GM21360 (cell line): Measurements from ENCODE around the gene HIVEP3.

ENCODE experiments used
- ATAC-seq: cut with Tn5 transposase; IDR thresholded peaks from one replicate; pipeline ENCODE4 v1.9.1; 2021; ENCODE audit warnings: mild to moderate bottlenecking, moderate library complexity; ENCODE audit not compliant: unreplicated experiment

HIVEP3 gene

DNA sequence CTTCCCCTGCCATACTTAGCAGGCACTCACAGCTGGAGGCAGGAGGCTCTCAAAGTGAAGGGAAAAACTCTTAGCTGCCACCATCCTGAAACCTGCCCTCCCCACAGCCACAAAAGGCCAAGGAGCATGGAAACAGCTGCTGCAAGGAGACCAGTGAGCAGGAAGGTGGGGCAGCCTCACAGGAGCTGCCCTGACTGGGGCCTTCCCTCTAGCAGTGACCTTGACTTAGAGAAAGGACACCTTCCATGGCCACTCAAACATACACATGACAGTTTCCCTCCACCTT lies 126.3 kb downstream of the HIVEP3 start:
- no peak for ATAC-seq

DNA sequence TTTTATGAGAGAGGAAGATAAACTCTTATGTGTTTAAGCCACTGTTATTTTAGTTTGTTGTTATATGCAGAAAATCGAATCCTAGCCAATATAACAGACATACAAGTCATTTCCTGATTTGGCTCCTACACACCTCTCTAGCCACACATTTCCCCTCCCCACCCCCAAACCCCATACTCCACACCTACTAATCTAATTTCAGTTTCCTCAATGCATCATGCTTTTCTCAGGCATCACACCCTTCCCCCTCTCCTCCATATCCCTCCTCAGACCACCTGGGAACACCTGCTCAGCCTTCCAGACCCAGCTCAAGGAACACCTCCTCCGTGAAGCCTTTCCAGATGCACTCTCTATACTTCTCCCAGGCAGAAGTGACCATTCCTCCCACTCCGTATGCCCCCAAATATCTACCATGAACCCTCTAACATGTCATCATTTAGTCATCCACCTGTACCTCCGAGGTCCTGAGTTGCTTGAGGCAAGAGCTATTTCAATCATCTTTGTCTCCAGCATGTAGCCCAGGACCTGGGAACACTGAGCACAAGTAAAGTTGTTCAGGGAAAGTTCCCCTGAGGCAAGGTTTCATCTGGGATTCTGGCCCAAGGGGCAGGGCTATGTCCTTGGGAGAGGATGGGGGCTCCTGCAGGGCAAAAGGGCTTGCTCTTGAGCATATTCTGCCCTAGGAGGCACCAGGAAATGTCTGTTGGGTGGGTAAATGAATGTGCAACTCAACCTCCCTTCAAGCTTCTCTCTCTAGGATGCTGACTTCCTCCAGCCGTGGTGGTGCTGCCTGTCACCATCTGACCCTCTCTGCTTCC lies 126.8 kb downstream of the HIVEP3 start:
- ATAC-seq: no peak

DNA sequence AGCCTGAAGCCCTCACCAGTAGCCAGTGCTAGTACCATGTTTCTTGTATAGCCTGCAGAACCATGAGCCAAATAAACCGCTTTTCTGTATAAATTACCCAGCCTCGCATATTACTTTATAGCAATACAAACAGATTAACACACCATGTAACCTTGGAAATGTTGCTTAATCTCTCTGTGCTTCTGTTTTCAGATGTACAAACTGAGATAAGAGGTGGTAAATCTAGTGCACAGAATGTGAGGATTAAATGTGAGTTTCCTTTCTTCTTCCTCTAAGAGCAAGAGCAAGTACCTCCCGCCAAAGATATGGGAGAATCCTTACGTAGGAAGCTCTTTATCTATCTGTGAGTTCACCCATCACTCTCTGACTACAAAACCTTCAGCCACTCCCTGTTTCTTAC lies 128.4 kb downstream of the HIVEP3 start:
- no peak for ATAC-seq

DNA sequence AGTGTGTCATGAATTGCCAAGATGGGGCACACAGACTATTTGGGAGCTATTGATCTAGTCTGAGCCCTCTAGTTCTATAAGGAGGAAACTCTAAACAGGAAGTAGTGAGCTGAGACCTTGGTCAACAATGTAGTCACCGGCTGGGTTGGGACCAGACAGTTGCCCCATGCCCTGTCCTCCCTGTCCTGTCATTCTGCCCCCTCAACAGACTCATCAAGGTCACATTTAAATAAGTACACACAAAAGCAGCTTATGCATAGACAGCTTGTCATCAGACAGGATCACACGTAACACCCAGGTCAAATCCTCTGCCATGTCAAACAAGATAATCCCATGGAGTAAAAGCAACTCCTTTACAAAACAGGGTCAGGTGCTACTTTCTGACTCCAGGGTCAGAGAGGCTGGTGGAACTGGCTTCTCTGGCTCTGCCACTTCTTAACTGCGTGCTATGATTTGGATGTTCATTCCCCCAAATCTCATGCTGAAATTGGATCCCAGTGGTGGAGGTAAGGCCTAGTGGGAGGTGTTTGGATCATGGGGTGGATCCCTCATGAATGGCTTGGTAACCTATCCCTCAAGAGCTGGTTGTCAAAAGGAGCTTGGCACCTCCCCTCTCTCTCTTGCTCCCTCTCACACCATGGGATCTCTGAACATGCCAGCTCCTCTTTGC lies 128.9 kb downstream of the HIVEP3 start:
- ATAC-seq: no peak

DNA sequence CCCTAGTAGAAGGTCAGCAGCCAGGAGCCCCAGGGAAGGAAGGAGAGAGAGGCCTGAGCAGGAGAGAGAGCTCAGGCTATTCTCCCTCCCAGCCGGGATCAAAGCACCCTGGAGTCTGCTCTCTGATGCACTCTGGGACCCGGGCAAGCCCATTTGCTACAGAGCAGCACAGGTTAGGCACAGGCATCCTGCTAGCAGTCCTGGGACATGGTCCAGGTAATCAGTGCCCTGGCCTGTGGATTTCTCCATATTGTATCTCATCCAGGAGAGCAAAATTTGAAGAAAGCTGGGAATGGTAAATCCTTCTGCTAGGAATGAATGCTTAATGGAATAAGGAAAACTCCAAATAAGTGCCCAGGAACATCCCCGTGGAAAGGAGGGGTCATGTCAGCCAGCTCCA lies 130.3 kb downstream of the HIVEP3 start:
- ATAC-seq: no peak

DNA sequence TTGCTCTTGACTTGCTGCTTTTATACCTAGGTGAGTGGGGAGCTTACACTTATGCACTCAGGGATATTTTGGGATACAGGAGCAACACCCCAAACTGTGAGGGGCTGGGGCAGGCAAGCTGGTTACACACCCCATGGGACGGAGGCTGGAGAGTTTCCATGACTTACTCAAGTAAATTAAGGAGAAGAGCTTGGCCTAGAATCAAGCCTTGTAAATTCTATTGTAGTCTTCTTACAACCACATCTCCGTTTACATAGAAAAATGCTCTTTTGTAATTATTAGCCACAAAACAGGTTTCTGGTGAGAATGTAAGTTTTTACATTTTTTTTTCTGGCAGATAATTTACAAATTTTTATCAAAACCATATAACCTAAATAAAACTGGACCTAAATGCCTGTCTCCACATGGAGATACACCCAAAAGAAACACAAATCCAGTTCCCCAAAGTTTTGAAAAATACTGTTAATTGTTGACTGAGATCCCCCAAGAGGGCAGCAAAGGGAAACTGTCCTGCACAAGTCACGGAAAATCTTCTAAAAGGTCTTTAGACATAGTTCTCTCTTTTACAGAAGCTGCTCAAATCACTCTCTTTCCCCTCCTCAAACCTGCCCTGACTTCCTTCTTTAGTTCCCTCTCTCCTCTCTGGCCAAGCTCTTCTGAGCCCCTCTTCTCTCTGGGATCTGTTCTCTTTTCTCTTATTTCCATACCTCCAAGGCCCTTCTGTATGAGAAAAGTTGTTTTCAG lies 134.0 kb downstream of the HIVEP3 start:
- ATAC-seq: no peak

DNA sequence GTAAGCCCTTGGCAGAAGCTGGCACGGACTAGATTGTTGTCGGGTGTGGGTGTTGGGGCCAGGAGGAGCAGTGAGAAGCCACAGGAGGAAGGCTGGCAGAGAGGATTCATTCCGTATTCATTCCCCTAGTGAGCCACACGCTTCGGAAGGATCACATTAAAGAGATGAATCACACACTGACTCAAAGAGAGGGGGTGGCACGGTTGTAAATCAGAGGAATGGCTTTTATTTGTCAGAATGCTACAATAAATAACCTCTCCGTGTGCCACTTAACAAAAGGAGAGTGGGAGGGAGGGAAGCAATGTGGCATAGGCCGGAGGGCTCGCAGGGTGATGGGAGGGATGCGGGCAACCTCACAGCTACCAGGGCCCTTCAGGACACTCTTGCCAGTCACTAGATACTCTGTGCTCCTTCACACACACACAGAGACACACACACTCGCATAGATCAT lies 135.5 kb downstream of the HIVEP3 start:
- ATAC-seq: no peak

DNA sequence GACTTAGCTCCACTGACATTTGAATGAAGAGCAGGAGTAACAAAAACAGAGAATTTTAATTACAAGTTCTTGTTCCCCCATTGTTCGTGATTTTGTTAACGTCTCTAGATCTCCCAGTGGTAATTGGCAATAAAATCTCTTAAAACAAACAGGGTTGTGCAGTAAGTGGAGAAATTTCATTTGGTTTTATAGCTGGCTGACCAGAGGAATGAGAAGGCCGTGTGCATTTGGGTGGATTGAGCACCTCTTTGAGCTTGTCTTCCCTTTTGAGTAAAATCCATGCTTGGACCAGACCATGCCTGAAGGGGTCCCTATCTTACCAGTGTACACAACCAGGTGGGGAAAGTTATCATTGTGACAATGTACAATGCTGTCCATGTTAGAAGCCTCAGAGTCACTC lies 137.8 kb downstream of the HIVEP3 start:
- ATAC-seq: no peak

DNA sequence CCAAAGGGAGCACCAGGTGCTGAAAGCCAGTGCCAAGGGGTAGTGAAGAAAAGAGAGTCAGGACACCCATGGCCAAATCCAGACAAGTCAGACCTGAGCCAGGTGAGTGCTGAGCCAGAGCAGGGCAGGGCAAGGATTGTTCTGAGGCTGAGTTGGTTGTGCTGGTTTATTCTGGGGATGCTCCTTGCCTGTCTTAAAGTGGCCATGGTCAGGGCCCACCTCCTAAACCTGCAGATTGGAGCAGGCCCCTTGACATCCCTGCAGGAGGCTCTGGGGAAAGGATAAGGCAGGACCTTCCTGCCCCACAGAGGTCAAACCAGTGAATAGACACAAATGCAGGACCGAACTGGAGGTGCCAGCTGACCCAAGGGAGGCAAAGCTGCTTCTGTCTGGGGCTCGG lies 138.4 kb downstream of the HIVEP3 start:
- no peak for ATAC-seq

DNA sequence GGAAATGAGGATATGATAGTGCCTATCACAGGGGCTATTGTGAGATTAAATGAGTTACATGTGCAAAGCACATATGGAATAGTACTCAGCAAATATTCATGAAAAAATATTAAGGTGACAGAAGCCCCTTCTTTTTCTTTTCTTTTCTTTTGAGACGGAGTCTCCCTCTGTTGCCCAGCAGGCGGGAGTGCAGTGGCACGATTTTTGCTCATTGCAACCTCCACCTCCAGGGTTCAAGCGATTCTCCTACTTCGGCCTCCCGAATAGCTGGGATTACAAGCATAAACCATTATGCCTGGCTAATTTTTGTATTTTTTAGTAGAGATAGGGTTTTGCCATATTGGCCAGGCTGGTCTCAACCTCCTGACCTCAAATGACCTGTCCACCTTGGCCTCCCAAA lies 139.4 kb downstream of the HIVEP3 start:
- ATAC-seq: no peak

DNA sequence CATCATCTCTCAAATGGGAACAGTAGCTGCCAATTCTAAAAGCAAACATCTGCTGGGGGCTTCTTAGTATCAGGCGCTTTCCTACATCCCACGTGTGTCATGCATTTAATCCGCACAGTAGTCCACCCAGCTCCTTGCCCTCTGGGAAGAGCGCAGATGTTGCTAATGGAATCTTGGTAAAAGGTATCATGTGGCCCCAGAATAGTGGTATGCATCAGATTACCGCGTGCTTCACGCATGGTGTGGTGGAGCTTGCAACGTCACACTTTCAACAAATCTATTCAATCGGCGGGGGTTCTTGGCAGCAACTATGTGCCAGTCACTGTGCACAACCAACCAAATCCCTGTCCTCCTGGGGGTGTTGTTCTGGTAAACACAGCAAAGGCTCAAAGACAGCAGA lies 141.0 kb downstream of the HIVEP3 start:
- ATAC-seq: no peak

DNA sequence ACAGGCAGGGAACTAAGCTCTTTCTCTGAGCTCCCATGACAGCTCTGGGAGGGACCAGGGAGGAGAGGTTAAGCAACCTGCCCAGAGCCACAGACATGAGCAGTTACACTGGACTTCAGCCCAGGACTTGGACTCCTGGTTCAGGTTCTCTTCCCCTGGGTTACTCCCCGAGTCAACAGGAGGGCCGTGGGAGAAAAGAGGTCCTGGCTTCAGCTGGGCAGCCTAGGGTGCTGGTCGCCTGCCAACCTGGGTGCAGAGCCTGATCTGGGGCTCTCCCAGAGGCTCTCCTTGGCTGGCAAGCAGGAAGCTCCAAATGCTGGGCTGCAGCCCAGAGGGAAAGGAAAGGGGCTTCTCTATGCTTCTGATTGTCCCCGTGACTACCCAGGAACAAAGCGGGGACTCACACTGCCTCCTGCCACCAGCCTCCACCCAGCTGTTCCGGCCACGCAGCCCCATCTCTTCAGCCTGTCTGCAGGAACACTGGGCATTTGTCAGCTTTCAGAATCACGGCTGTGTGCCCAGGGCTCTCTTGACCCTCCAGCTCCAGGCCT lies 141.8 kb downstream of the HIVEP3 start:
- ATAC-seq: no peak

DNA sequence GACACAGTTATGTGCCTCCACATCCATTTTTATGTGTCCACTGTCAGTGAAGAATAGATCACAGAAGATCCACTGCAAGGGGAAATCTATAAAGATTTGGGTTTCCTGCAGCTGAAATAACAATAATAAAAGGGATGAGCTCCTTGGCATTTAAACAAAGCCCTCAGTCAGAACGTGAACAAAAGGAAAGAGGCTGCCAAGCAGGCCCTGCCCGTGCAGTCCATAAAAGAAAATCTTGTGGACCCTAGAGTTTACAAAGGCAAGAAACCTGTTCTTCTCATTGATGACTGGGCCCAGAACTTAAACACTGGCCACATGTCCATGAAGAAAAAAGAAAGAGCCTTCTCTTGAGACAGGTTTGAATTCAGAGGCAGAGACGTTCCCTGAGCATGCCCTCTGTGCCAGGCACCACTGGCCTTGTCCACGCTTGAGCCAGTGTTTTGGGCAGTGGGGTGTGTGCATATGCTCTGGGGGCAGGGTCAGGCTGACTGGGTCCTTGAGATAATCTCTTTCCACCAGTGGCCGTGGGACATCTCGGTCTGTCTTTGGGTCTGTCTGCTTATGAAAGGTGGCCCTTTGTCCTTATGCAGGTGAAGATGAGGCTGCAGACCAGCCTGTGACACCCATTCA lies 142.7 kb downstream of the HIVEP3 start:
- no peak for ATAC-seq

DNA sequence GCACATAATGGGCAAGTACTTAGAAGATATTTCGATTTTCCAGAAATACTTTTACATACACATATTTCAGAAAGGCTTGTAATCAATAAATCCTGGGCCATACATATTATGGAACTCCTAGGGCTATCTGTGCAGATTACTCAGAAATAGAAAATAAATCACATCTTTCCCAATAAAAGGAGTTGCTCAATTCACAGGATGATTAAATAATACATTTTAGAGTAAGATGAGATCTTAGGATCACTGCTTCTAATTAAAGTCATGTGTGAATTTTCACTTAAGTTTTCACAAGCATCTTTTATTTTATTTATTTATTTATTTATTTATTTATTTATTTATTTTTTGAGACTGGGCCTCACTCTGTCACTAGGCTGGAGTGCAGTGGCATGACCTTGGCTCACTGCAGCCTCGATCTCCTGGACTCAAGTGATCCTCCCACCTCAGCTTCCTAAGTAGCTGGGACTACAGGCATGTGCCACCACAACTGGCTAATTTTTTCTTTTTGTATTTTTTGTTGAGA lies 144.2 kb downstream of the HIVEP3 start:
- no peak for ATAC-seq

DNA sequence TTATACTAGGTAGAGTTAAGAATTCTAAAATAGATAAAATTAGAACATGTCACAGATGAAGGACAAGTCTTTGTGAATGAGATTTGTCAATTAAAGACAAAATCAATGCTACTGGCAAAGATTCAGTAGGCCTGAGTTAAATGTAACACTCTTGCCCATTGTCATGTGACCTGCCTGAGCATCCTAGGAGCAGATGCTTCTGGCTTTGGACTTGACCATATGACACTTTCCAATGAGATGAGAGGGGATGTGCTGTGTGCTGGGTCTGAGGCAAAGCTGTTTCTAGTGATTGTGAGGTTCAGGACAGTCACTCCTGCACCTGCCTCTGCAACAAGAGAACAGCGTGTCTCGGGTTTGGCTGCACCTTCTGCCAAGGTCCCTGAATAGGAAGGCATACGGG lies 144.9 kb downstream of the HIVEP3 start:
- no peak for ATAC-seq

DNA sequence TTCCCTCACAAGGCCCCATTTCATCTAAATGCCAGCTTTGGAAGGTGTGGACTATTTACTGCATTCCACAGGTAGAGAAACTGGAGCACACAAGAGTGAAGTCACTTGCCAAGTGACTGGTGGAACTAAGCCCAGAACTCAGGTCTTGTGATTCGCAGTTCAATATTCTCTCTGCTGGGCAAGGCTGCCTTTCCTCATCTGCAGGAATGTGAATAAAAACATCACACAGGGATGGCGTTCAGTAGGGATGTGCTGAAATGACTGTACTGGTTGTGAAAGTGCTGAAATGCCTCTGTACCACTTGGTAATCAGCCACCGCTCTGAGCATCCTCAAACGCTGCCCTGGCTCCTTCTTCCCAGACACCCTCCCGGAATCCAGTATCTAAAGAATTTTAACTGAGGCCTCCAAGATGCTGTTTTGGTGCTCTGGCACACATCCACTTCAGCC lies 145.6 kb downstream of the HIVEP3 start:
- no peak for ATAC-seq

DNA sequence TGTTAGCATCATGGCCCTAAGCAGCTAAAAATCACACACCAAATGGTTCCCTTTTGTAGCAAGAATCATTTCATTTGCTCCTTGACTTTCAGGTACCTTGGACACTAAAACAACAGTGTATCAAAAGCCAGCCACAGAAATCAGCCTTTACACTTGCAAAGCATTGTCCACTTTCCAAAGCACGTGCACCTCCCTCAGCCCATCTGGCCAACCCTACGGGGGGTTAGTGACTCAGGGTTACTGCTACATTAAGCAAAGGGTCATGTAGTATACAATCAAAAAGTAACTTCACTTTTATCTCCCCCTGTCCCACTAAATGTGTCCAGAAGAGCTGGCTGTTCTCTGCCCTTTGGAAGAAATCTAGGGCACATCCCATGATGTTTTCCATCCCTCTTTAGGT lies 149.7 kb downstream of the HIVEP3 start:
- ATAC-seq: no peak

DNA sequence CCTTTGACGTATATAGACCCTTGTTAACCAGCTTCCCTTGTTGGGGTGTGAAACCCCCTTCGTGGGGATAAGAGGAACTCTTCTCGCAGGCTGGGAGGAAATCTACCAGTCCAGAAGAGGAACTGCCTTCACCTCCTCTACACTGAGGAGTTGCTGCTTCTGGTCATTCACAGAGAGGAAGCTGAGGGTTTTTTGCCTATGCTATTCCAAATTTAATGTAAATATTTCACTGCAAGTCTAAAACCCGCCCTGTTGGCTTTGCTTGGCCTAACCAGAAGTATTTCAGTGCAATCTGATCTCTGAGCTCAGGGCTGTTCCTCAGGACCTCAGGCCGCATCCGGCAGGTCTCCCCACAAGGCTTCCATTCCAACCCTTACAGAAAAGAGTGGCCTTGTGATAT lies 150.1 kb downstream of the HIVEP3 start:
- ATAC-seq: no peak

DNA sequence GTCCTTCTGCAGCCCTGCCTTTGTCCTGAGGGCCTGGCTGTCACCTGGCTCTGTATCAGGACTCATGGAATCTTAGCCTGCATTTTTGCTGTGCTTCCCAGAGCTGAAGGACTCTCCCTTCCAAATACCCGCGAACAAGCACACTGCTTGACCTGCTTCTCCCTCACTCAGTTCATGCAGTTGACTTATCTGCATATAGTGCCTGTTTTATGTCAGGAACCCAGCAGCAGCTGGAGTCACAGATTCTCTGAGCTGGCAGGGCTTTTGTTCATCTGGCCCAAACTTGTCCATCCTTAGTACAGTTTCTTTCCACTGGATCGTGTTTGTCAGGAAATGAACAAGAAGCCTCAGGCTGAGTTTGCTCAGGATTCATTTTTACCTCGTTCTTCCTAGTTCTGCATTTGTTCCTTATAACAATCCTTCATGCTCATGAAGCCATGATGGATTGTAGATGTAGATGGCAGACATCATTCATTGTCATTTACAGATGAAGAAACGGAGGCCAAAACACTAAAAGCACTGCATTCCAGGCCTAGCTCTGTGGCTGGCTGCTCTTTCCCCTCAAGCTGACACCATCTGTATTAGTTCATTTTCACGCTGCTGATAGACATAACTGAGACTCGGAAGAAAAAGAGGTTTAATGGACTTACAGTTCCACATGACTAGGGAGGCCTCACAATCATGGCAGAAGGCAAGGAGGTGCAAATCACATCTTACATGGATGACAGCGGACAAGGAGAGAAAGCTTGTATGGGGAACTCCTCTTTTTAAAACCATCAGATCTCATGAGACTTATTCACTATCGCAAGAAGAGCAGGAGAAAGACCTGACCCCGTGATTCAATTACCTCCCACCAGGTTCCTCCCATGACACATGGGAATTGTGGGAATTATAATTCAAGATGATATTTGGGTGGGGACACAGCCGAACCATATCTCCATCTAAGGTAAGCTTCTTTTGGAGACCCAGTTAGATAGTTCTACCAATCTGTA lies 150.9 kb downstream of the HIVEP3 start:
- no peak for ATAC-seq

DNA sequence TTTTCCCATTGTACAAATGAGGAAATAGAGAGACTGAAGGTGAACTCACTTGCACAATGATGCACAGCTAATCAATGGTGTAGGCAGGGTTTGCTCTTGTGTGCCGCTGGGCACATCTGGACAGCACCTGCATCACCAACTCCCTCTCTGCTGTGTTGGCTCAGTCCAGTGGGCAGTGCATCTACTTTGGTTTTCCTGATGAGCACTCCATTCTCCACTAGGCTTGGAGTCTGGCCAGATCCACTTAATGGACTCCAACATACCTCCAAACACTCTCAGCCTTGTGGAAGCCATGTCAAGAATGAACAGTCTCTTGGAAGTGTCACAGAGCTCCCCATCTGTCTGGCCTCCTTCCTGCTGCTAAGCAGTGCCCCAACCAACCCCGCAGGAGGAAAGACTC lies 152.2 kb downstream of the HIVEP3 start:
- no peak for ATAC-seq
